GM12874 (cell line): ENCODE measurements around the gene SPECC1L.

ENCODE experiments used
- CTCF ChIP-seq: IDR thresholded peaks from 2 replicates; pipeline ENCODE4 v1.5.1; 2011; ENCODE audit warnings: low read depth, mild to moderate bottlenecking, control low read depth, low read length, moderate library complexity; ENCODE audit not compliant: insufficient read depth

Gene SPECC1L

GRCh38 chr22:24247011-24247507, 23.6 kb upstream of the SPECC1L start:
- TF ChIP-seq CTCF: no peak

GRCh38 chr22:24247564-24248344, 22.9 kb upstream of the SPECC1L start:
- peak; percentile 85 for TF ChIP-seq CTCF

GRCh38 chr22:24259459-24259858, 11.2 kb upstream of the SPECC1L start:
- peak; percentile 23 for TF ChIP-seq CTCF

- no peak for TF ChIP-seq CTCF
These were observed 4.9 kb upstream of the SPECC1L start for GRCh38 chr22:24265734-24266133.

- TF ChIP-seq CTCF: no peak
These were observed 789 bp downstream of the SPECC1L start for GRCh38 chr22:24271386-24271854.

- no peak for TF ChIP-seq CTCF
These were observed 11.8 kb downstream of the SPECC1L start for GRCh38 chr22:24282401-24282800.

GRCh38 chr22:24284747-24285203, 14.1 kb downstream of the SPECC1L start:
- no peak for TF ChIP-seq CTCF
